Ovary (tissue), 9 donors: ENCODE results near the gene INO80. TPM values are rescaled to one million over a fixed set of nuclear protein-coding genes. Genes with fewer than 3 reads are reported as not detected.

Source experiments
- DNase-seq, 5 donors: peaks; one replicate each; pipeline ENCODE4 v3.0.0-alpha.2; 2019 to 2020
- H3K27ac ChIP-seq, 2 donors: fragments of 200-600 bp; one replicate each; pipeline versions ENCODE4 v1.5.1 to v1.8.0; 2019 to 2022
- H3K27me3 ChIP-seq: fragments of 200-600 bp; one replicate; pipeline ENCODE4 v1.8.0; 2022
- H3K36me3 ChIP-seq: fragments of 200-600 bp; sonication (generic); one replicate; pipeline ENCODE4 v1.5.1; 2019
- H3K4me1 ChIP-seq: one replicate; pipeline ENCODE4 v1.8.1; 2013; ENCODE audit warnings: mild to moderate bottlenecking, moderate library complexity; ENCODE audit not compliant: insufficient read depth
- H3K4me3 ChIP-seq: fragments of 200-600 bp; sonication (generic); one replicate; pipeline ENCODE4 v1.5.1; 2017
- H3K9me3 ChIP-seq, 2 donors: fragments of 200-600 bp in 1 of 2; sonication (generic) in 1 of 2; one replicate each; pipeline versions ENCODE4 v1.5.1 to v1.8.1; 2013 to 2019; ENCODE audit warnings: mild to moderate bottlenecking in 1 of 2, moderate library complexity in 1 of 2
- EP300 ChIP-seq: sonication (generic); formaldehyde crosslinking; IDR thresholded peaks from one replicate; pipeline ENCODE4 v1.6.1; 2017; ENCODE audit warnings: antibody characterized with exemption
- POLR2A ChIP-seq: fragments of 450-650 bp; IDR thresholded peaks from one replicate; pipeline ENCODE4 v1.6.1; 2017; ENCODE audit warnings: antibody characterized with exemption, mild to moderate bottlenecking, moderate library complexity
- WGBS, 3 donors: extraction: QIAGEN DNeasy Blood & Tissue Kit in 1 of 3; methylation state at CpG; one replicate each; pipeline versions ENCODE4 v1.1.5 to v1.1.7; 2013 to 2017; 5-methylcytosine and 5-hydroxymethylcytosine counted together
- intact Hi-C, 4 donors: fragments of 100-400 bp; cut with DNase I; formaldehyde crosslinking; loops; one replicate each; pipeline versions ENCODE4 v1.11.0 to v1.15.1; 2022 to 2023
- polyA plus RNA-seq, 2 donors: library from polyadenylated mRNA; stranded (reverse); fragments of 200-250 nt in 1 of 2; fragments of 350-450 nt in 1 of 2; fragmentation: Illumina TruSeq in 1 of 2; extraction: RNeasy Lipid Tissue Mini Kit (QIAGEN cat#74804) in 1 of 2; gene quantifications; one replicate each; pipeline ENCODE4 v1.2.3, GENCODE V29; 2013 to 2014
- total RNA-seq, 7 donors: library from RNA; depleted of rRNA in 2 of 7; stranded (reverse); fragments of >200 nt in 2 of 7; fragmentation: NEBNext Ultra II Directional in 3 of 7; extraction: Animal tissue kit (Norgen Biotek cat#: 25700) in 3 of 7; gene quantifications; one replicate each; pipeline versions ENCODE4 v1.1.0 to v1.2.4, GENCODE V29; 2016 to 2023
- TF ChIP-seq, protein P1 (sequence below), 3 donors: fragments of 450-650 bp in 2 of 3; fragments of 200-600 bp in 1 of 3; IDR thresholded peaks; one replicate each; pipeline versions ENCODE4 v1.5.1 to v1.8.0; 2016 to 2022; ENCODE audit warnings: antibody characterized with exemption in 3 of 3, mild to moderate bottlenecking in 1 of 3
- donor health status: DM: no; HTN: no; CAD: no; lungs with moderate emphysema.
- donor health status: DM: no; HTN: no; CAD: no.
- donor health status: Bipolar disorder and iron deficiency.
- donor health status: DM: yes; HTN: yes; CAD: no.
- donor health status: DM: no; HTN: no; CAD: no.
- donor health status: DM: yes; HTN: yes; CAD: no.

INO80 gene
- total and polyA plus RNA-seq, 9 donors, result 12.0 to 36.0 (median 17.3) TPM

DNA sequence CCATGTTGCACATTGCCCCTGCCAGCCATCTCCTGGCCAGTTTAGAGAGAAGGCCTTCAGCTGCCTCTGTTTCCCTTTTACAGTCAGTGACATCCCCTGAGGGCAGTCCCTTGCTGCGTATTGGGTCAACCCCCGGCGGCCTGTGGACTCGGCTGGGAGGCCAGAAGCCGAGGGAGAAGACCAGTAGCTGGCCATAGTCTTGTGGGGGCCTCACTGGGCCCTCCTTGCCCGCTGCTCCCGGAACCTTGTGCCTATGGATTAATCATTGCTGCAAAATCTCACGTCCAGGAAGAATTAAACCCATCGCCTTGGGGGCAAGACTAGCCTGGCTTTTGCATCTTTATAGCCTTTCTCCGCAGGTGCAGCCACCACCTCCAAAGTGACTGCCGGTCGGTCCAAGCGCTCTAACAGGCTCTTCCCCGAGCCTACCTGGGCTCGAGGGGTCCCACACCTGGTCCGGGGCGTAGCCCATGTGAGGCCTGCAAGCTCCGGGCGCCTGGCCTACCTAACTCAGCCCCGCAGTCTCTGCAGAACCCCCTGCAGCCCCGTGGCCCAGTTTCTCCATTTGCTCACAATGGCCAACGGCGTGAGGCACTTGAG is 163.7 kb downstream of the INO80 start:
- H3K27me3 ChIP-seq, result no peaks in the 10 kb centered on the region
- intact Hi-C loops, result no loop called here
- no peaks in the 10 kb centered on the region for H3K9me3 ChIP-seq
- H3K4me3 ChIP-seq, result peak overlapping the region; percentile 62
- peaks cover 3% of the 10 kb centered on the region for H3K4me1 ChIP-seq
- 42 to 50% (median 44%) methylated on average over 23 of the region's 23 CpGs for WGBS, 3 donors
- no peak overlapping the region for H3K27ac ChIP-seq
- no peaks in the 10 kb centered on the region for H3K36me3 ChIP-seq
- TF ChIP-seq EP300 (no peak), POLR2A (no peak)
- TF ChIP-seq, protein P1, sequence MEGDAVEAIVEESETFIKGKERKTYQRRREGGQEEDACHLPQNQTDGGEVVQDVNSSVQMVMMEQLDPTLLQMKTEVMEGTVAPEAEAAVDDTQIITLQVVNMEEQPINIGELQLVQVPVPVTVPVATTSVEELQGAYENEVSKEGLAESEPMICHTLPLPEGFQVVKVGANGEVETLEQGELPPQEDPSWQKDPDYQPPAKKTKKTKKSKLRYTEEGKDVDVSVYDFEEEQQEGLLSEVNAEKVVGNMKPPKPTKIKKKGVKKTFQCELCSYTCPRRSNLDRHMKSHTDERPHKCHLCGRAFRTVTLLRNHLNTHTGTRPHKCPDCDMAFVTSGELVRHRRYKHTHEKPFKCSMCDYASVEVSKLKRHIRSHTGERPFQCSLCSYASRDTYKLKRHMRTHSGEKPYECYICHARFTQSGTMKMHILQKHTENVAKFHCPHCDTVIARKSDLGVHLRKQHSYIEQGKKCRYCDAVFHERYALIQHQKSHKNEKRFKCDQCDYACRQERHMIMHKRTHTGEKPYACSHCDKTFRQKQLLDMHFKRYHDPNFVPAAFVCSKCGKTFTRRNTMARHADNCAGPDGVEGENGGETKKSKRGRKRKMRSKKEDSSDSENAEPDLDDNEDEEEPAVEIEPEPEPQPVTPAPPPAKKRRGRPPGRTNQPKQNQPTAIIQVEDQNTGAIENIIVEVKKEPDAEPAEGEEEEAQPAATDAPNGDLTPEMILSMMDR (IDR thresholded peaks at IDR 0.05), result no peak
- DNase-seq, result peak in 1 of 5 donors; percentile 19

DNA sequence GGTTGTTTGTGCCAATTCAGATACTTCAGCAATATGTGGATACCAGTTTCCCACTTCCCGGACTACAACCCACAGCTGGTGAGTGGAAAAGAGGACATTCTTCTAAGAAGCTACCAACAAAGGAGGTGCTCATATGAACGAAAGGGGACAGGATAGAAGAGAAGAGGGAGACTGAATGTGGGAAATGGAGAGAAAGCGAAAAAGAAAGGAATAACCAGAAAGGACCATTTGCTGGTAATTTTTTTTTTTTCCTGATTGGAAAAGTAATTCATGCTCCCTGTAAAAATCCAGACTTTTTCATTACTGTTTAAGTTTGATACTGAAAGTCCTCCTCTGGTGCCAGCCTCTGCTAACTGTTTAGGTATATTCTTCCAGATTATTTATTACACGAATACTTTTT is 164.3 kb downstream of the INO80 start:
- Histone ChIP-seq H3K4me3 (no peak overlapping the region), H3K27ac (no peak overlapping the region), H3K27me3 (no peaks in the 10 kb centered on the region), H3K4me1 (peaks cover 3% of the 10 kb centered on the region), H3K9me3 (no peaks in the 10 kb centered on the region), H3K36me3 (no peaks in the 10 kb centered on the region)
- TF ChIP-seq POLR2A, result no peak
- TF ChIP-seq, protein P1 (IDR thresholded peaks at IDR 0.05), result no peak
- no peak for TF ChIP-seq EP300
- WGBS, 3 donors, result 75 to 85% (median 84%) methylated on average over 4 of the region's 4 CpGs
- intact Hi-C loops, result no loop called here
- no peak for DNase-seq

DNA sequence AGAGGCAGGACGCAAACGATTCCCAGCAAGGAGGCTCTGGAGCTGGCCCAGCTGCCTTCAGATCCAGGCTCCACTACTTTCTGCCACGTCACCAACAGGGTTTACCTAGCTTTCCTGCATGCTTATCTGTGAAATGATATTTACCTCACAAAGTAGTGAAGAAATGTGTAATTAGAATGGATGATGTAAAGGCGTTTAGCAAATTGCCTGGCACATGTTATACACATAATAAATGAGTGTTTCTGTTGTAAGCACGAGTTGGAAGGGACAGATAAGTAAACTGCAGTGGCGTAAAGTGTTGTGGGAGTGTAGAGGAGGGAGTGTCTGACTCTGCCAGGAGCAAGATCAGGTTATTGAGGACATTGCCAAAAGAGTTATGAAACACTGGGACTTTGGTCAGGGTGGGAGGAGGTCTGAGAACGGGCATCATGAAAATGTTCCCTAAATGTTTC is 166.3 kb downstream of the INO80 start:
- intact Hi-C loops, result no loop called here
- TF ChIP-seq POLR2A (no peak), EP300 (no peak)
- TF ChIP-seq, protein P1 (IDR thresholded peaks at IDR 0.05), result no peak
- Histone ChIP-seq H3K4me1 (peaks cover 3% of the 10 kb centered on the region), H3K27me3 (no peaks in the 10 kb centered on the region), H3K27ac (no peak overlapping the region), H3K9me3 (no peaks in the 10 kb centered on the region), H3K4me3 (no peak overlapping the region), H3K36me3 (no peaks in the 10 kb centered on the region)
- 50 to 54% (median 51%) methylated on average over 7 of the region's 7 CpGs for WGBS, 3 donors
- DNase-seq, result no peak

DNA sequence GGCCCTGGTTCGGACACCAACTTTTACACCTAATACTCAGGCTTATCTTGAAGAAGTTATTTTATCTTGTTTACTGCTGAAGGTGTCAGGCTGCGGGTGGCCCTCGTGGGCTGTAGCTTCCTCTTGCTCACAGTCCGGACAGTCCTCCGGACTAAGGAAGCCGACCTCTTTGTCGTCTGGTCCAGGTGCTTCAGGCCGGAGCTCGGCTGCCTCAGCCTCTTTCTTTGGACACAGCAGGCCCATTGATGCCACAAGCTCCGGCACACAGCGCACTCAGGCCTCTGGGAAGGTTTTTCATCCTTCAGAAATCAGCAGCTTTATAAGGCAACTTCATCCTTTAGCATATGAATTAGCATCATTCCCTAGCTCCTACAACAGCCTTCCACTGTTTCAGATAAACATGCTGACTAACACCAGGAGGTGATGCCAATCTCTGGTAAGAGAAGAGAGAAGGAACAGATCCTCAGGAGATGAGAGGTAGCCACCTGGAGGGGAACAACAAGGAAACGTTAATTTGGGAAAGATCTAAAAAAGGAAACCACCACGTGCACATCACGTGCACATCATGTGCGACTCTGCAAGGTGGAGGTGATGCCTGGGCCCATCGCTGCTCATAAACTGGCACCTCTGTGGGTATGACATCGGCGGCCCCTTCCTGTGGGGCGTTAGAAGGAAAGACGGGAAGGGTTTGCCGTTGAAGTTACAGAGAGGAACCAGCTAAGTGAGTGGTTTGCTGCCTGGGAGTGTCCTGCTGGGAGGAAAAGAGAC is 167.2 kb downstream of the INO80 start:
- TF ChIP-seq, protein P1 (IDR thresholded peaks at IDR 0.05), result no peak
- TF ChIP-seq POLR2A, result no peak
- no peak for TF ChIP-seq EP300
- H3K4me1 ChIP-seq, result peaks cover 3% of the 10 kb centered on the region
- no peaks in the 10 kb centered on the region for H3K9me3 ChIP-seq
- H3K27me3 ChIP-seq, result no peaks in the 10 kb centered on the region
- intact Hi-C loops, result no loop called here
- no peak overlapping the region for H3K4me3 ChIP-seq
- no peak overlapping the region for H3K27ac ChIP-seq
- DNase-seq, result no peak
- 75 to 78% (median 77%) methylated on average over 21 of the region's 21 CpGs for WGBS, 3 donors
- H3K36me3 ChIP-seq, result no peaks in the 10 kb centered on the region
